Sigmoid colon (tissue), 4 donors: ENCODE measurements around the gene OR11H7.

Experiments used
- EP300 ChIP-seq, 4 donors: sonication (generic); formaldehyde crosslinking; IDR thresholded peaks; one replicate each; pipeline ENCODE4 v1.6.1; 2017; ENCODE audit warnings: antibody characterized with exemption in 4 of 4
- POLR2AphosphoS5 ChIP-seq, 4 donors: sonication (generic); formaldehyde crosslinking; IDR thresholded peaks; one replicate each; pipeline ENCODE4 v1.6.1; 2017; ENCODE audit warnings: antibody characterized with exemption in 4 of 4

- no peak for TF ChIP-seq POLR2AphosphoS5 (IDR thresholded peaks at IDR 0.05)
- no peak for TF ChIP-seq EP300 (IDR thresholded peaks at IDR 0.05)
These were observed 29.8 kb upstream of the OR11H7 start for GRCh38 chr14:20198991-20199390.
